Motor neuron (in vitro differentiated cells): ENCODE results near the gene PSMC3. TPM values are rescaled to one million over a fixed set of nuclear protein-coding genes. Genes with fewer than 3 reads are reported as not detected.
A peak's percentile ranks its signal among the peaks of the same experiment; 100 is the strongest.

ENCODE experiments used
- ATAC-seq, 8 experiments: fragments of 200-7000 bp; cut with Tn5 transposase; replicated peaks in 6 of 8; 2 replicates each; pipeline ENCODE4 v1.8.0; 2021; ENCODE audit warnings: mild to moderate bottlenecking in 8 of 8, moderate library complexity in 8 of 8
- H3K27ac ChIP-seq, 2 donors: fragments of 250-450 bp; sonication (Bioruptor Pico); 2 replicates each; pipeline ENCODE4 v1.9.0; 2021; ENCODE audit warnings: antibody characterized with exemption in 2 of 2, mild to moderate bottlenecking in 2 of 2, moderate library complexity in 1 of 2
- H3K4me1 ChIP-seq, 2 donors: fragments of 250-450 bp; sonication (Bioruptor Pico); replicated peaks in 1 of 2; 2 replicates each; pipeline ENCODE4 v1.6.1; 2021; ENCODE audit warnings: antibody characterized with exemption in 2 of 2, mild to moderate bottlenecking in 2 of 2, moderate library complexity in 1 of 2
- H3K4me3 ChIP-seq, 5 donors: fragments of 250-450 bp; sonication (Bioruptor Pico); 2 replicates each; pipeline ENCODE4 v1.9.0; 2021; ENCODE audit warnings: antibody characterized with exemption in 5 of 5, mild to moderate bottlenecking in 5 of 5, moderate library complexity in 4 of 5
- WGBS, 10 experiments: fragments of 450-650 bp; shearing (Covaris generic); methylation state at CpG; one replicate each; pipeline ENCODE4 v1.0.0; 2022; 5-methylcytosine and 5-hydroxymethylcytosine counted together
- in situ Hi-C, 9 experiments: fragments of 400-800 bp; cut with MboI; loops; one replicate each; pipeline ENCODE4 v1.15.0; 2021; ENCODE audit warnings: low sequenced_read_pairs in 9 of 9, low pct_unique_long_range_greater_than_20kb in 2 of 9; ENCODE audit not compliant: unreplicated experiment in 9 of 9
- total RNA-seq, 8 experiments: library from RNA; unstranded; fragments of 300-600 nt; gene quantifications; 2 replicates each; pipeline versions ENCODE4 v1.2.3 to v1.2.4, GENCODE V29; 2022

PSMC3 gene
- total RNA-seq, 8 experiments from 2014 or later: 106 to 245 (median 159) TPM

GRCh38 chr11:47451990-47452389 is 25.8 kb upstream of the PSMC3 start:
- 29 to 100% (median 82%) methylated on average over 1 to 3 of the region's 4 CpGs; no CpG with 5 or more reads in 3 of the 10 experiments for WGBS, 10 experiments
- H3K4me1 ChIP-seq: no peaks in the 10 kb centered on the region
- in situ Hi-C loops: no loop called here
- no peak overlapping the region for H3K27ac ChIP-seq
- ATAC-seq: no peak
- no peak overlapping the region for H3K4me3 ChIP-seq

DNA sequence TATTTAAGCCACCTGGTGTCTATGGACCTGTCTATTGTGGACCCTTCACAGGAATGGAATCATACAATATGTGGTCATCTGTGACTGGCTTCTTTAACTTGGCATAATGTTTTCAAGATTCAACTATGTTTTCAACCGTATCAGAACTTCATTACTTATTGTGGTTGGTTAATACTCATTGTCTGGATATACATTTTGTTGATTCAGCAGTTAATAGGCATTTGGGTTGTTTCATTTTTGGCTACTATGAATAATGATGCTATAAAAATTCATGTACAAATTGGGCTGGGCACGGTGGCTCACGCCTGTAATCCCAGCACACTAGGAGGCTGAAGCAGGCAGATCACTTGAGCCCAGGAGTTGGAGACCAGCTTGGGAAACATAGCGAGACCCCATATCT is 25.2 kb upstream of the PSMC3 start:
- H3K27ac ChIP-seq: no peak overlapping the region
- WGBS, 10 experiments: 0 to 96% (median 77%) methylated on average over 1 to 4 of the region's 4 CpGs; no CpG with 5 or more reads in 4 of the 10 experiments
- no peak overlapping the region for H3K4me3 ChIP-seq
- H3K4me1 ChIP-seq: no peaks in the 10 kb centered on the region
- ATAC-seq: peak in 3 of 8 experiments; percentile 37 to 48 (median 47)
- in situ Hi-C loops: no loop called here

GRCh38 chr11:47449541-47449940 is 23.3 kb upstream of the PSMC3 start:
- WGBS, 10 experiments: 68 to 92% (median 83%) methylated on average over 2 to 6 of the region's 8 CpGs; no CpG with 5 or more reads in 4 of the 10 experiments
- no peak overlapping the region for H3K4me3 ChIP-seq
- ATAC-seq: no peak
- H3K4me1 ChIP-seq: no peaks in the 10 kb centered on the region
- no peak overlapping the region for H3K27ac ChIP-seq
- in situ Hi-C loops: no loop called here

DNA sequence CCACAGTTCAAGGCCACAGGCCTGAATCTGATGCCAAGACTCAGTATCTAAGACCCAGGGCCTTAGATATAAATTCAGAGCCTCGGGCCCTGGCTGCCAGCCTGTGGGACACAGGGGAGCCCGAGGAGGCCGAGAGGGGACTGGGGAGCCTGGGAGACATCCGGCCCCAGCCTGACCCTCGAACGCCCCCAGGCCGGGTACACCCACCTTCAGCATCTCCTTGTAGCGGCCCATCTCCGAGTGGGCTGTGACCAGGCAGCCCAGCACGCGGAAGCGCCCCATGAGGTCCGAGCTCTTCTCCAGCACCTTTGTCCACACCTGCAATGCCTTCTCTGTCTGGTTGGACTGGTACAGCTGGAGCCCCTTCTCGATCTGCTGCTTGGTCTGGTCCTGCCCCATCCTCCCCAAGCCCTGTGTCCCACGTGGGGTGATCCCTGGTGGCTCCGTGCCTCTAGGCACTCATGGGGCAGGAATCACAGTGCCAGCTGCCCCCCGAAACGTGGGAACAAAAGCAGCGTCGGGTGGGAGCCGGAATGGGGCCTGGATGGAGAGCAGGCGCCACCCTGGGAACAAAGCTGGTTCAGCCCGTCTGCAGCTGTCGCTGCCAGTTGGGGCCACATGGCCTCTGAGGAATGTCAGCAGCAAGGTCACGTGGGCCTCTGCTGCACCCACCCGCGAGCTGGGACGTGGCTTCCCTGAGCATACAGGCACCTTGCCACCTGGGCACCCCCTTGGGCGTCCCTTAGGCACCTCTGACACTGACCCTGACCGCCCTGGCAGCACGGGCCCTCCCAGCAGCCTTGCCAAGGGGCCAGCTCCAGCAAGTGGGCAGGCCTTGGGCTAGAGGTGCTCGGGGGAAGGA is 22.6 kb upstream of the PSMC3 start, which contains the start of gene RAPSN:
Gene RAPSN (minus strand): TSS at position 571 of the 862 bp plus-strand sequence. CDS start 172 bp downstream, at position 399.
- ATAC-seq: peak in 1 of 8 experiments; percentile 15
- in situ Hi-C loops: no loop called here
- Histone ChIP-seq H3K4me1 (no peaks in the 10 kb centered on the region), H3K4me3 (no peak within 1 kb of the TSS), H3K27ac (no peak within 1 kb of the TSS)
- 62 to 87% (median 82%) methylated on average over 1 to 4 of the region's 32 CpGs; no CpG with 5 or more reads in 6 of the 10 experiments for WGBS, 10 experiments

- H3K27ac ChIP-seq: no peak overlapping the region
- in situ Hi-C loops: no loop called here
- ATAC-seq: no peak
- WGBS, 10 experiments: no CpG with 5 or more reads among the region's 12 CpGs
- H3K4me3 ChIP-seq: no peak overlapping the region
- H3K4me1 ChIP-seq: no peaks in the 10 kb centered on the region
These were observed 21.7 kb upstream of the PSMC3 start for GRCh38 chr11:47447906-47448305.

- no peak overlapping the region for H3K27ac ChIP-seq
- H3K4me3 ChIP-seq: no peak overlapping the region
- no peak for ATAC-seq
- 25 to 94% (median 75%) methylated on average over 1 to 5 of the region's 9 CpGs; no CpG with 5 or more reads in 6 of the 10 experiments for WGBS, 10 experiments
- no peaks in the 10 kb centered on the region for H3K4me1 ChIP-seq
- in situ Hi-C loops: no loop called here
These were observed 20.6 kb upstream of the PSMC3 start for GRCh38 chr11:47446833-47447232.

DNA sequence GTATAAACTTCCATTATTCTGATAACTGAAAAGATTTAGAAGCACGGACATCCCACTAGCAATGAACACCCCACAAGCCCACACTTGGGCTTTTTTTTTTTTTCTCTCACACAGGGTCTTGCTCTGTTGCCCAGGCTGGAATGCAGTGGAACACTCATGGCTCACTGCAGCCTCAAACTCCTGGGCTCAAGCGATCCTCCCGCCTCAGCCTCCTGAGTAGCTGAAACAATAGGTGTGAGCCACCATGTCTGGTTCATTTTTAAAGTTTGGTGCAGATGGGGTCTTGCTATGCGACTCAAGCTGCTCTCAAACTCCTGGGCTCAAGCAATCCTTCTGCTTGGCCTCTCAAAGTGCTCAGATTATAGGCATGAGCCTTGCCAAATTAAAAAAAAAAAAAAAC is 19.6 kb upstream of the PSMC3 start:
- no peak overlapping the region for H3K27ac ChIP-seq
- no peak for ATAC-seq
- 25 to 100% (median 92%) methylated on average over 1 to 4 of the region's 4 CpGs; no CpG with 5 or more reads in 1 of the 10 experiments for WGBS, 10 experiments
- in situ Hi-C loops: no loop called here
- no peaks in the 10 kb centered on the region for H3K4me1 ChIP-seq
- no peak overlapping the region for H3K4me3 ChIP-seq

DNA sequence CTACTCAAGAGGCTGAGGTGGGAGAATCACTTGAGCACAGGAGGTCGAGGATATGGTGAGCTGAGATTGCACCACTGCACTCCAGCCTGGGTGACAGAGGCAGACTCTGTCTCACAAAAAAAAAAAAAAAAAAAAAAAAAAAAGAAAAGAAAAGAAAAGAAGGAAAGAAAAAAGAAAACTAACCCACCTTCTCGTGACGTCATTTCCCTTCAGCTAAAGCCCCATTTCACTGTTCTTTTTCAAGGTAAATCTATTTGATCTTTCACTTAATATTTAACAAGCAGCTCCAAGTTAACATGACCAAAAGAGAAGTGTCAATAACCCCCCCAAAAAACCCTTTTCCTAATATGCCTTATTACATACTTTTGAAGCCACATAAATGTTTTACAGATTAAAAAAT is 17.6 kb upstream of the PSMC3 start:
- in situ Hi-C loops: no loop called here
- 67 to 100% (median 85%) methylated on average over 2 to 3 of the region's 3 CpGs; no CpG with 5 or more reads in 1 of the 10 experiments for WGBS, 10 experiments

DNA sequence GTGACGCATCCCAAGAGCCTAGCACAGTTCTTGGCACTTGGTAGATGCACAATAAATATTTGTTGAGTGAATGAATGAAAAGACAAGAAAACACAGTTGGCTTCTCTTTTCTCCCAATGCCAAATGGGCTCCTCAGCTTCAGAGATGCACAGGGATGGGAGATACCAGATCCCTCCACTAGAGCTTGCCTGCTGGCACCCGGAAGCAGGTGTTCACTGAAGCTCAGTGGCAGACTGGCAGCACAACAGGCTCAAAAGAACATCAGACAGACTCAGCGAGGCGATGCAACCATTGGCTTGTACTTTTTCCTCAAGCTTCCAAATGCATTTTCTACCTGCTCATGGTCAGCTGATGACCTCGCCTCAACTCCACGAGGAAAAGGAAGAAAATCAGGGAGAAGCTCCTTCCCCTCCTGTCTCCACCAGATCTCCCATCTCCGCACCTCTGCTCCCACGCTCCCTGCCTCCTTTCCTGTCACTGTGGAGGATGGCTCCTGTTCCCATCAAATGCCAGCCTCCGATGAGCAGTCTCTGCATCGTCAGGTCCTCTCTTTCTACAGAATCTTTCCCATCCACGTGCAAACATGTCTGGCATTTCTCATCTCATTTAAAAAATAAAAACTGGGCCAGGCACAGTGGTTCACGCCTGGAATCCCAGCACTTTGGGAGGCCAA is 16.9 kb upstream of the PSMC3 start:
- no peaks in the 10 kb centered on the region for H3K4me1 ChIP-seq
- in situ Hi-C loops: no loop called here
- WGBS, 10 experiments: 66 to 96% (median 83%) methylated on average over 2 to 9 of the region's 12 CpGs; no CpG with 5 or more reads in 3 of the 10 experiments
- peak in 1 of 8 experiments; percentile 49 for ATAC-seq
- no peak overlapping the region for H3K27ac ChIP-seq
- no peak overlapping the region for H3K4me3 ChIP-seq

More for the DNA sequence above, 17.6 kb upstream of the PSMC3 start:
- H3K4me3 ChIP-seq: no peak overlapping the region
- H3K4me1 ChIP-seq: no peaks in the 10 kb centered on the region
- no peak overlapping the region for H3K27ac ChIP-seq
- no peak for ATAC-seq

GRCh38 chr11:47442514-47442913 is 16.3 kb upstream of the PSMC3 start:
- Histone ChIP-seq H3K4me3 (no peak overlapping the region), H3K4me1 (no peaks in the 10 kb centered on the region), H3K27ac (no peak overlapping the region)
- ATAC-seq: no peak
- 81 to 100% methylated on average over 1 to 5 of the region's 8 CpGs; no CpG with 5 or more reads in 8 of the 10 experiments for WGBS, 10 experiments
- in situ Hi-C loops: no loop called here

GRCh38 chr11:47441421-47441820 is 15.2 kb upstream of the PSMC3 start:
- WGBS, 10 experiments: 76 to 100% methylated on average over 1 to 3 of the region's 12 CpGs; no CpG with 5 or more reads in 8 of the 10 experiments
- in situ Hi-C loops: no loop called here
- Histone ChIP-seq H3K4me1 (no peaks in the 10 kb centered on the region), H3K27ac (no peak overlapping the region), H3K4me3 (no peak overlapping the region)
- no peak for ATAC-seq

DNA sequence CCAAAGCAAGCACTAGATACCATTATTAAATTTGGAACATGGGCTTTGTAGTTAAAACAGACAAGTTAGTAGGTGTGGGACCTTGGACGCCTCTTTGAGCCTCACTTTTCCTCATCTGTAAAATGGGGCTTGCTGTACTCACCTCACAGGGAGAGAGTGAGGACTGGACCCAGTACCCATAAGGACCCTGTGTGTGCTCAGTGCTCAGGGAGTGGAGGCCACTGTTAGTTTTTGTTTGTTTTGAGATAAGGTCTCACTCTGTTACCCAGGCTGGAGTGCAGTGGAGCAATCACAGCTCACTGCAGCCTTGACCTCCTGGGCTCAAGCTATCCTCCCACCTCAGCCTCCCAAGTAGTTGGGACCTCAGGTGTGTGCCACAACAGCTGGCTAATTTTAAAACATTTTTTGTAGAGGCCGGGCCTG is 13.8 kb upstream of the PSMC3 start:
- 33 to 100% (median 80%) methylated on average over 1 to 2 of the region's 2 CpGs; no CpG with 5 or more reads in 5 of the 10 experiments for WGBS, 10 experiments
- Histone ChIP-seq H3K4me3 (no peak overlapping the region), H3K4me1 (no peaks in the 10 kb centered on the region), H3K27ac (no peak overlapping the region)
- in situ Hi-C loops: no loop called here
- ATAC-seq: no peak

DNA sequence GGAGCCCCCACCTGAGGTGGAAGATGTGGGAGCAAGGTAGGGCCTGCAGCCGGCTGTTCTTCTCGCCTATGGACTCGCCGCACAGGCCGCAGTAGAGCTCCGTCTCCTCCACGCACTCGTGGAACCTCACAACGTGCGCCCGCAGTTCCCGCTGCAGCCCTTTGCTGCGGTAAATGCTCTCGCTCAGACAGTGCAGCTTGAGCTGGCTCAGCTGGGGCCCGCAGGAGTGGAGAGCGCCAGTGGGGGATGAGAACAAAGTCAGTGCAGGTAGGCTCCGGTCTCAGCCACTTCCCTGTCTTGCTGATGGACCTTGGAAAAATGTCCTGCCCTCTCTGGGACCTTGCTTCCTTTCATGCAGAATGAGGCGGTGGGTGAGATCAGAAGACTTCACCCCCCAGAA is 12.5 kb upstream of the PSMC3 start:
- no peak for ATAC-seq
- no peak overlapping the region for H3K4me3 ChIP-seq
- WGBS, 10 experiments: 79 to 100% (median 93%) methylated on average over 1 to 5 of the region's 18 CpGs; no CpG with 5 or more reads in 5 of the 10 experiments
- in situ Hi-C loops: no loop called here
- no peak overlapping the region for H3K27ac ChIP-seq
- H3K4me1 ChIP-seq: no peaks in the 10 kb centered on the region
